ENCODE measurements around the gene TNFRSF17. TPM values are rescaled to one million over a fixed set of nuclear protein-coding genes. Genes with fewer than 3 reads are reported as not detected.

Gene TNFRSF17
- total RNA-seq, 1 donor from 2014 or later: 0.55 TPM

- ATAC-seq: no peak
- DNase-seq (ENCODE audit: low spot score): no peak
Observed at GRCh38 chr16:12000032-12000431, 35.0 kb downstream of the TNFRSF17 start.

GRCh38 chr16:12002447-12003006 lies 37.5 kb downstream of the TNFRSF17 start:
- no peak for DNase-seq (ENCODE audit: low spot score)
- ATAC-seq: peak; percentile 66

- no peak for ATAC-seq
- DNase-seq (ENCODE audit: low spot score): no peak
Observed at GRCh38 chr16:12006637-12007036, 41.6 kb downstream of the TNFRSF17 start.

- no peak for DNase-seq (ENCODE audit: low spot score)
- ATAC-seq: no peak
Observed at GRCh38 chr16:12009462-12009861, 44.5 kb downstream of the TNFRSF17 start.

GRCh38 chr16:12009922-12010321 lies 44.9 kb downstream of the TNFRSF17 start:
- ATAC-seq: no peak
- no peak for DNase-seq (ENCODE audit: low spot score)

- ATAC-seq: no peak
- DNase-seq (ENCODE audit: low spot score): no peak
Observed at GRCh38 chr16:12010388-12011251, 45.6 kb downstream of the TNFRSF17 start.

GRCh38 chr16:12011565-12011964 lies 46.6 kb downstream of the TNFRSF17 start:
- DNase-seq (ENCODE audit: low spot score) (no peak), ATAC-seq (no peak)

GRCh38 chr16:12016291-12016947 lies 51.4 kb downstream of the TNFRSF17 start:
- DNase-seq (ENCODE audit: low spot score): no peak
- ATAC-seq: no peak

GRCh38 chr16:12017558-12017957 lies 52.5 kb downstream of the TNFRSF17 start:
- no peak for ATAC-seq

More at GRCh38 chr16:12017558-12017957, 52.5 kb downstream of the TNFRSF17 start:
- no peak for DNase-seq (ENCODE audit: low spot score)

Other genes starting within 250 kb of the TNFRSF17 start
- 49.1 TPM for gene TXNDC11, start 222.4 kb upstream of the TNFRSF17 start, total RNA-seq
- 20.5 TPM for gene ZC3H7A, start 168.0 kb upstream of the TNFRSF17 start, total RNA-seq
- gene RSL1D1, start 113.7 kb upstream of the TNFRSF17 start, total RNA-seq: 43.0 TPM
- gene GSPT1, start 49.3 kb upstream of the TNFRSF17 start, total RNA-seq: 47.0 TPM
- gene NPIPB2, start 23.2 kb upstream of the TNFRSF17 start, total RNA-seq: 5.2 TPM
- gene SNX29, start 11.5 kb downstream of the TNFRSF17 start, total RNA-seq: 9.9 TPM

All from left lobe of liver (tissue), 2 donors.